ENCODE measurements around the gene FBXL22.

The FBXL22 gene

DNA sequence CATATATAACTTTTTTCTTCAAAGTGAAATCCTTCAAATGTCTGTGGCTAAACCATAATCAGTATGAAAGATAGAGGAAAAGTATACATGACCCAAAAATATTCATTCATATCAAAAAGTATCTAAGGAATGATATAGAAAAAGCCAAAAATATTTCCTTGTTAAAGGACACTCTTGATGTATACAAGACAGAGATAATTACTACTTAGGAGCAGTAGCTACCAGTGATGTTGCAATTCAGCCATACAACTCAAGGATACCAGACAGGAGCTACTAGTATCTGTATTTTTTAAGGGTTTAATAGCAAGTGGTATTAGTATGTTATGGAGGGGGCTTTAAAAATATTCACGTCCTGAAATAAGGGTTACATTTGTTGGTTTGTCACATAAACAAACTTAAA is 37.0 kb downstream of the FBXL22 start:
- TF ChIP-seq CTCF (IDR thresholded peaks at IDR 0.05; ENCODE audit: low read depth, low read length) = no peak
- H3K27me3 ChIP-seq = no peaks in the 10 kb centered on the region
- H3K9me3 ChIP-seq = no peaks in the 10 kb centered on the region
- H3K36me3 ChIP-seq = peaks cover 28% of the 10 kb centered on the region
- no peak overlapping the region for H3K4me3 ChIP-seq (ENCODE audit: low read depth, low read length)
- DNase-seq = no peak
- no peaks in the 10 kb centered on the region for H3K4me1 ChIP-seq

- TF ChIP-seq CTCF (IDR thresholded peaks at IDR 0.05; ENCODE audit: low read depth, low read length) = no peak
- H3K27me3 ChIP-seq = no peaks in the 10 kb centered on the region
- peaks cover 28% of the 10 kb centered on the region for H3K36me3 ChIP-seq
- H3K4me1 ChIP-seq = no peaks in the 10 kb centered on the region
- no peak for DNase-seq
- H3K9me3 ChIP-seq = no peaks in the 10 kb centered on the region
- no peak overlapping the region for H3K4me3 ChIP-seq (ENCODE audit: low read depth, low read length)
These were observed 39.4 kb downstream of the FBXL22 start for GRCh38 chr15:63636518-63637061.

DNA sequence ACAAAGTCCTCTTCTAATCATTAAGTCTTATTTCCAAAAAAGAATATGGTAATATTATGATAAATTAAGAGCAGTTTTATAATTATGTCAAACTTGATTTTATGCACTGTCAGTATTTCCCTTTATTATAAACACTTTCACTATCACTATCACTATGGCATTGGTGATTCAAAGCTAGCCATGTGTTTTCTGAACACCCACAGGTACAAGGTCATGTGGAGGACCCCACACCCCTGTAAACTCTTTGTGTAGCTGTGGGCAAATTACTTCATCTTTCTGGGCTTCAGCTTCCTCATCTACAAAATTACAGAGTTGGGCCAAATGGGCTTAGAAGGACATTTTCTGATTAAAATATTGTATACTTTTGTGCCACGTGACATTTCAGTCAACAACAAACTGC is 41.7 kb downstream of the FBXL22 start:
- Histone ChIP-seq H3K4me1 (no peaks in the 10 kb centered on the region), H3K27me3 (no peaks in the 10 kb centered on the region), H3K9me3 (no peaks in the 10 kb centered on the region), H3K36me3 (peaks cover 22% of the 10 kb centered on the region), H3K4me3 (ENCODE audit: low read depth, low read length) (no peak overlapping the region)
- TF ChIP-seq CTCF (IDR thresholded peaks at IDR 0.05; ENCODE audit: low read depth, low read length) = no peak
- no peak for DNase-seq

- no peak for DNase-seq
- H3K9me3 ChIP-seq = no peaks in the 10 kb centered on the region
- H3K4me1 ChIP-seq = no peaks in the 10 kb centered on the region
- no peak for TF ChIP-seq CTCF (IDR thresholded peaks at IDR 0.05; ENCODE audit: low read depth, low read length)
- no peaks in the 10 kb centered on the region for H3K27me3 ChIP-seq
- peaks cover 25% of the 10 kb centered on the region for H3K36me3 ChIP-seq
- no peak overlapping the region for H3K4me3 ChIP-seq (ENCODE audit: low read depth, low read length)
These were observed 43.0 kb downstream of the FBXL22 start for GRCh38 chr15:63640146-63640545.
